AG20443 (cell line): Measurements from ENCODE around the gene ARL8A.
"Not testable (repeated sequence)": the region's sequence is repeated elsewhere in the genome, so short reads cannot be mapped to it uniquely, and the experiment has no call there.

Source experiments
- DNase-seq: peaks from one replicate; pipeline ENCODE4 v3.0.0; 2012; ENCODE audit warnings: low spot score, mixed read lengths

The ARL8A gene

DNA sequence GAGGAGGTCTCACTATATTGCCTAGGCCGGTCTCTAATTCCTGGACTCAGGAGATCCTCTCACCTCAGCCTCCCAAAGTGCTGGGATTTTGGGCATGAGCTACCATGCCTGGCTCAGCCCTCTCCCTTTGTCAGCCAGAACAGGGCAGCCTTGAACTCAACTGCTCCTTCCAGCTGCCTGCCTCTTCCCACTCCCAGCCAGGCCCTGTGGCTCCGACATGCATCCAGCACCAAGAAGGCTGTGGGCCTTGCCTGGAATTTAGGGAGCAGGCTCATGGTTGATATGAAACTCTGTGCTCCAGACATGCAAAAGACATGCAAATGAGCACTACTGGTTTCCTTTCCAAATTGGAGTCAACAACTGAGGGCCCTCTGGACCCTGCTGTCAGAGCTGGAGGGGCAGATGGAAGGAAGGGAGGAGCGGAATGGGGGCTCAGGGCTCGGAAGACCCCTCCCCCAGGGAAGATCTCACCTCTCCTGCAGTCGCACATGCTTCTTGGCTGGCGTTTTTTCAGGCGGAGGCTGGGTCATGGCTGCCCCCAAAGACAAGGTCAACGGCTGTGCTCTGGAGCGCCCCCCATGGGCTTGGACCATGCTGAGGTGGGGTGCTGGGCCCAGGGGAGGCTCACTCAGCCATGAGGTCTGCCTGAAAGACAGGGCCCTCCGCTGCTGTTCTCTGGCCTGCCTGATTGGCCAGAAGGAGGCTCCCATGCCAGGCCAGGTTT lies 14.4 kb upstream of the ARL8A start:
- DNase-seq = no peak

DNA sequence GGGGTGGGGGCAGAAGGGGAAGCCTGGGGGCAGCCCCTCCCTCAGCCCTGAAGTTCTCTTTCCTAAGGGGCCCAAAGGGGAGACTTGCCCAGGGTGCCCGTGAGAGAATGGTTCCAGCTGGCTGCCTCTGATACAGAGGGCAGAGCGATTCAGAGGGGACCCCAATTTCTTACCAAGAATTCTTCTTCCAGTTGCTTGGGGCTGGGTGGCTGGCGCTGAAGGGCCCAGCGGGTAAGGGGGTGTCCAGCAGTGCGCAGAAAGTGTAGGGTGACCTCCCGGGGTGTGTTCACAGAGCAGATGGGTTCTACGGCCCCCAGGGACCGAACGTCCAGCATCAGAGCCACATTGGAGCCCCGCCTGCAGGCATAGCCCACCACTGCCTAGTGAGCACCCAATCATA lies 13.4 kb upstream of the ARL8A start:
- DNase-seq = no peak

- no peak for DNase-seq
Measured at GRCh38 chr1:202156590-202156989, 12.1 kb upstream of the ARL8A start.

- no peak for DNase-seq
Measured at GRCh38 chr1:202155478-202156021, 11.0 kb upstream of the ARL8A start.

DNA sequence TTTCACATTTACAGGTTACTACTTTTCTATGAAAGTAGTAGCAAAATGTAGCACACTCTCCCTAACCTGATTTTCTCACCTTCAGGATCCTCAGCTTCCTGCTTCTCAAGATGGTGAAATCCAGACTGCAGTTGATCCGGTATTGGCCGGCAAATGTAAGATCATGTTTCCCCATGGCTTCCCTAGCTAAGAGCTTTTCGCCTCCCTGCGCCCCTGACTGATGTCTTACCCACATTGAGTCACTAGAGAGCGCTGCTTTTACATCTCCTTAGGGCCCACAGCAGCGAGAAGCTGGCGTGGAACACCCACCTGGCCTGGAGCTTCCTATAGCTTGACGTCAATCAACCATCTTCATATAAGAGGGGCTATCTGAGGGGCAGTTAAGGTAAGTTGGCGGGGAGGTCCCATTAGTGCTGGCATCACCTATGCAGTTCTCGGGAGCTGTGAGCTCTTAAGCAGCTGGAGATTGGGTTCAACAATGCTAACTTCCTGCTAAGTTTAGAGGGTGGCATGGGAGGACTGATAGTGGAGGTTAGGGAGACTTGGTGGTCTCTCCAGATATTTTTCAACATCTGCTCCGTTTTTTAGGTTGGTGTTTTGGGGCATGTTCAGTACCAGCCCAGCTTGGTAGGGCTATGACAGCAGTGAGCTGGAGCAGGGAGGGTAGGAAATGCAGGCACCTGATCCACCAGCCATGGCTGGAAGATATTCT lies 10.4 kb upstream of the ARL8A start:
- DNase-seq = peak; percentile 67

DNA sequence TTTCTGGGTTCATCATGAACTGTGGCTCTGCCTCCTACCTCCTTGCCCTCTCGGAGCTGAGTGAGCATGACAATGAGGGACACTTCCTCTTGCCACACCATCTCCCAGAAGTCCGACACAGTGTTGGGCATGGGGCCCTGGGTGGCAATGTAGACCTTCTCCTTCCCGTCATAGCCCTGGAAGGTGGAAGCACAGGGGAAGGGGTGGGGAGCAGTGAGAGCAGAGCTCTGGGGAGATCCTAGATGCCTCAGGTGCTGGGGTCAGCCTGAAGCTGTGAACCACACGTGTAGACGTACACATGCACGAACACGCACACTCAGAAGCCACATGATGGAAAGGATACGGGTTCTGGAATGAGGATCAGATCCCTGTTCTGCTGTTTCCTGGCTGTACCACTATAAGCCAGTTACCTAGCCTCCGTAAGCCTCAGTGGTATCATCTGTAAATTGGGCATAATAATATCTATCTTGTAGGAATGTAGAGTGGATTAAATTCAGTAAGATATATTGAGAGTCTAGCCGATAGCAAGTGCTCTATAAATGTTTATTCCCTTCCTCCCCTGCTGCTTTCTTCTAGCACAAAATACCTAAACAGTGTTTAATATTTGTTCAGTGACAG lies 9.7 kb upstream of the ARL8A start:
- DNase-seq = no peak

- no peak for DNase-seq
Measured at GRCh38 chr1:202153284-202153683, 8.7 kb upstream of the ARL8A start.

DNA sequence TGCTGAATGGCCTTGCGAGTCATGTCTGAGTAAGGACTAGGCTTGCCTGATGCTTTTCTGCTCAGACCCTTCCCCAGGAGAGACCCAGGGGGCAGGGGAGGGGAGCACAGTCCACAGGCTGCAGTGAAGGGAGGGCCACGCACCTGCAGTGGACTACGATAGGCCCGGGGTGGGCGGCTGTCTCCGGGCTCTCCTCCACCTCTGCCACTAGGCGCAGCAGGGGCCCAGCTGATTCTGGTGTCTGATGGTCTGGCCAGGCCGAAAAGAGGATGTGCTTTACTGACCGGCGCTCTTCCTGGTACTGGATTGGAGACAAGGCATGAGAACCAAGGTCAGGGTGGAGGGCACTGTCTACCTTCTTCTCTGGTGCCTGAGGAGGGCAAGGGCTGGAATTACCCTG lies 7.9 kb upstream of the ARL8A start:
- no peak for DNase-seq

DNA sequence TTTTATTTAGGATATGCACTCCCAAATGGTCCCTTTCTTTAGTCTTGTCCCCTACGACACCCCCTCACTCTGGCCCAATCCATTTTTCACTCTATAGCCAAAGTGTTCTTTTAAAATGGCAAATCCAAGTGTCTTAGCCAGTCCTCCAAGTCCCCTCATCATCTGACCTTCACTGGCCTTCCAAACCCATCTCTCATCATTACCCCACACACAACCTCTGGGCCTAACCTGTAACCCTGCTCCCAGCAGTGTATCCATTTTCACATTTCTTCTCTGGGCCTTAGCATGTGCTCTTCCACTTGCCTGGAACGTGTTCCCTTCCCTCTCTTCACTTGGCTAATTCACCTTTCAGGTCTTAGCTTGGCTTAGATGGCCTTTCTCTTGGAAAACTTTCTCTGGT lies 6.5 kb upstream of the ARL8A start:
- DNase-seq = no peak

DNA sequence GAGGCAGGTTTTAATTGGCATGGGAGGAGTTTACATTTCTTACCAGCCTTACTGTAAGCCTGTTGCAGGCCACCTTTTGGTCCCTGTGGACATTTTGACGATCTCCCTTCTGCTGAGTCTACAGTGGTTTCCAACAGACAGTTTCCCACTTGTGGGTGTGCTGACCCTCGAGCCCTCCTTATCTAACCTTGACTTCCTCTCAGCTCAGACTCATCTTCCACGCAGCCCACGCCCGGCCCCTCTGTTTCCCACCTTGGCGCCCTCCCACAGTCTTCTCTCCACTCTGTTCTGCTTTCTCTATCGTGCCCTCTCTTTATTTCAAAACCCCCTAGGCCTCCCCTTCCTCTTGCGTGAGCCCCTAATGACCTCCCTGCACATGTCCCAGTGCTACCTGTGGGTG lies 6.1 kb upstream of the ARL8A start:
- DNase-seq = no peak

DNA sequence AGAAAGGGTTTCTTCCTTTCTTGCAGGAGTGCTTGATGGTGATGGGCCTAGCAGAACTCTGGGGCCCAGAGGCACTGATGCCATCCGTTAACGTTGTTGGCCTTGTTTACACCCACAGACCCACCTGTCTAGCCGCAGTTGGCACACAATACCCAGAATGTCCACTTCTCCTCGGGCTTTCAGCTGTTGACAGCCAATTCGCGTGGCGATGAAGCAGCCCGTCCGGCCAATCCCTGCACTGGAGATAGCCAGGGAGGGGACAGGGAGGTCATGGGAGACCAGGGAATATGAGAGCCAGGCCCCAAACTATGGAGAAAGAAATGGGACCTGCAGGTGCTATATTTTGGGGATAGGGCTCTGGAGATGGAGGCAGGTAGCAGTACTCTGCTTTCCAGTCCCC lies 5.7 kb upstream of the ARL8A start:
- DNase-seq = no peak

- peak; percentile 74 for DNase-seq
Measured at GRCh38 chr1:202149566-202149965, 5.0 kb upstream of the ARL8A start.

GRCh38 chr1:202148391-202148790 lies 3.9 kb upstream of the ARL8A start:
- no peak for DNase-seq

- no peak for DNase-seq
Measured at GRCh38 chr1:202146993-202147392, 2.5 kb upstream of the ARL8A start.

DNA sequence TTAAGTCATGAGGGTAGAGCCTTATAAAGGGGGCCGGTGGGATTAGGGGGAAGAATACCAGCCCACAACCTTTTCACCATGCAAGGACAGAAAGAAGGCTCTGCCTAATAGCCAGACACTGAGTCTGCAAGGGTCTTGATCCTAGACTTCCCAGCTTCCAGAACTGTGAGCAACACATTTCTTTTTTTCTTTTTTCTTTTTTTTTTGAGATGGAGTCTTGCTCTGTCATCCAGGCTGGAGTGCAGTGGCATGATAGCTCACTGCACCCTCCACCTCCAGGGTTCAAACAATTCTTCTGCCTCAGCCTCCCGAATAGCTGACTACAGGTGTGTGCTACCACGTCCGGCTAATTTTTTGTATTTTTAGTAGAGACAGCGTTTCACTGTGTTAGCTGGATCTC lies 1.7 kb upstream of the ARL8A start:
- no peak for DNase-seq

DNA sequence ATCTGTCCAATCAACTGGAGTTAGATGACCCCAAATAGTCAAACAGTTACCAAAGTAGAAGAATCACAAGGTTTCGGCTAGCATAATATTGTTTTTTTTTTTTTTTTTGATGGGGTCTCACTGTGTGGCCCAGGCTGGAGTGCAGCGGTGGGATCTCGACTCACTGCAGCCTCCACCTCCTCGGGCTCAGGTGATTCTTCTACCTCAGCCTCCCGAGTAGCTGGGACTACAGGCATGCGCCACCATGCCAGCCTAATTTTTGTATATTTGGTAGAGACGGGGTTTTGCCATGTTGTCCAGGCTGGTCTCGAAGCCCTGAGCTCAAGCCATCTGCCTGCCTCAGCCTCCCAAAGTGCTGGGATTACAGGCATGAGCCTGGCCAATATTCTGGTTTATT lies 1.2 kb upstream of the ARL8A start:
- not testable (repeated sequence) for DNase-seq

- DNase-seq = peak; percentile 40
Measured at GRCh38 chr1:202145068-202145743, 669 bp upstream of the ARL8A start.

DNA sequence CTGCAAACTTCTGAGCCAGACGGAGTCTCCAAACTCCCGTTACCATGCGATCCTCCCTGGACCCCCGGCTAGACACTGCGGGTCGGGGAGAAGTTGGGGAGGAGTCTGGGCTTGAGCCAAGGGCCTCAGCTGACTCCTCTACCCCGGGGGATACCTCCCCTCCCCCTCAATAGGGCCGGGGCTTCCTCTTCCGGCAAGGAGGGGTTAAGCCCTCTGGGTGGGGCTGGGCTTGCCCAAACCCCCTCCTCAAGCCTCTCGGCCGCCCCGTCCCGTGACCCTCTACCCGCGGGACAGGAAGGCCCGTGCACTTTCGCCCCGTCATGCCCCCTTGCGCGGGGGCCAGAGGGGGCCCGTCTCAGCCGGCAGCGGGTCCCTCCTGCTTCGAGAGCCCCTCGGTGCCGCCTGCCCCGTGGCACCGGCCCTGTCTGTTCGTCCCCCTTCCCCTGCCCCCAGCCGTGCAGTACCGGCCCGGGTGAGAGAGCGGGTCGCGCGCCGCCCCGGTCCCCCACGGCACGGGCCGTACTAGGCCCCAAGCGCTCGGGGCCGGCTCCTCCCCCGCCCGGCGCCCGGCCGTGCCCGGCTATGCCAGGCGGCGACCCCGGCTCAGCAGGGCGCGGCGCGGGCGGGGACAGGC lies 652 bp downstream of the ARL8A start:
- peak; percentile 72 for DNase-seq

DNA sequence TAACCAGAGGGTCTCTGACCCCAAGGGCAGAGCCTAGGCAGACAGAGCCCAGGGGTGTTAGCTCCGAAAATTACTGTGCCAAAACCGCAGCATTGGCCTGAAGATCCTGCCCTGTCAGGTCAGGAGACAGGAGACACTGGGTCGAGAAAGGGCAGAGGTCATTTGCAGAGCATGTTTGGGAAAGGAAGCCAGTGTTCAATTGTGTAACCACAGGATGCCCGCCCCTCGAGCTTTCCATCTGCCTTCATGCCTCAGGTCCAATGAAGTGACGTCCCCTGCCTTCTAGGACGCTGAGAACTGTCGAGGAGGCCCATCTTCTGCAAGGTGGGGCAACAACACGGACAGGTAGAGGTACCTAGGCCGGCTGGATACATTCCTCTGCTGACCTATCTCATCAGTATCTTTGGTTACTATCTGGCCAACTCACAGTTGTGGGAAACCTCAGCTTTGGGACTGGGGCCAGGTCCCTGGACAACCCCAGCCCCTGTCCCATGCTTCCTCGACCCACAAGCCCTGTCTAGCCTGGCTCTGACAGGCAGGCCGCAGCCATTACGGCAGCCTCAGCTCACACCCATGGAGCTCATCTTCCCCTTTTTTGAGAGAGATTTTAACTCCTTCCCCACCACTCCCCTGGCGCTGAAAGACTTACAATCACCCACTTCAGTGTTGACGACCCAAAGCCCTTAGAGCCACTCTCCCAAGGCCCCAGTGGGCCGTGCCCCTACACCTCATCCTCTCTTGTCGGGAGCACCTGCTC lies 1.3 kb downstream of the ARL8A start:
- peak; percentile 58 for DNase-seq

DNA sequence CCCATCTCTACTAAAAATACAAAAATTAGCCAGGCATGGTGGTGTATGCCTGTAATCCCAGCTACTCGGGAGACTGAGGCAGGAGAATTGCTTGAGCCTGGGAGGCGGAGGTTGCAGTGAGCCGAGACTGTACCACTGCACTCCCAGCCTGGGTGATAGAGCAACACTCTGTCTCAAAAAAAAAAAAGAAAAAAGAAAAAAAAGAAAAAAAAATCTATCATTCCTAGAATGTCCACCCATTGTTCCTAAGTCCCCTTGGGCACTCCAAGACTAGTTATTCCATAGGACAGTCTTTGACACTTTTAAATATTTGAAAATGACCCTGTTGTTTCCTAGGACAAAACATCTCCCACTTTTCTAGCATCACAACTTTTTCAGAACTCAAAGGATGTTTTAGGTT lies 3.1 kb downstream of the ARL8A start:
- DNase-seq = not testable (repeated sequence)

DNA sequence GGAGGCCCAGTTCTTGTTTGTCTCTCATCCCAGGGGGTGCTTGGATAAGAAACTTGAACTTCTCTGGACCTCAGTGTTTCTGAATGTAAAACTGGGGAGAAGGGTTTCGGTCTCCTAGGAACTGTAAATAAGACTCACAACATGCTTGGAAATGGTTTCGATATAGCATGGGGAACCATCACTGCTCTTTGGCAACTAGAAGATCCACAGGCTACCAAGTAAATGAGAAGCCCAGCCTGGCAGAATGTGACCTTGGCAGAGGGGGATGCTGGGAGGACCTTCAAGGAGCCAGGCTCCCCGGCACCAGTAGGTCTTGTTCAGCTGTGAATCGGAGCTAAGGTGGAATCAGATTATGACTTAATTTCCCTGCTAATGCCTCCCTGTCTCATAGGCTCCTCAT lies 3.7 kb downstream of the ARL8A start:
- DNase-seq = no peak
